Stimulated activated CD4-positive, alpha-beta T cell treated with anti-CD3 and anti-CD28 coated beads, TNF-alpha, amount 100 ng/mL, for 4 hours (primary cell): ENCODE measurements around the gene HEG1.
"Not testable (repeated sequence)": the region's sequence is repeated elsewhere in the genome, so short reads cannot be mapped to it uniquely, and the experiment has no call there.

Experiments used
- DNase-seq, 3 experiments: peaks; one replicate each; pipeline ENCODE4 v3.0.0-alpha.2; 2020; ENCODE audit warnings: low read depth in 3 of 3

The HEG1 gene

GRCh38 chr3:125055913-125056745 lies at the start of gene HEG1:
Gene HEG1 (minus strand): TSS chr3:125055997. CDS start chr3:125055890, 107 bp downstream.
- DNase-seq = peak; percentile 57 to 68 (median 67)

GRCh38 chr3:125105116-125105515 lies 49.3 kb upstream of the HEG1 start:
- no peak for DNase-seq

GRCh38 chr3:125104639-125105038 lies 48.8 kb upstream of the HEG1 start:
- DNase-seq = no peak

- no peak for DNase-seq
Observed at GRCh38 chr3:125103406-125103805, 47.6 kb upstream of the HEG1 start.

GRCh38 chr3:125102470-125102869 lies 46.7 kb upstream of the HEG1 start:
- DNase-seq = no peak

GRCh38 chr3:125098611-125099291 lies 43.0 kb upstream of the HEG1 start:
- no peak for DNase-seq

- no peak for DNase-seq
Observed at GRCh38 chr3:125090649-125091048, 34.9 kb upstream of the HEG1 start.

- DNase-seq = no peak
Observed at GRCh38 chr3:125087768-125088391, 32.1 kb upstream of the HEG1 start.

- no peak for DNase-seq
Observed at GRCh38 chr3:125085166-125085565, 29.4 kb upstream of the HEG1 start.

- no peak for DNase-seq
Observed at GRCh38 chr3:125083776-125084175, 28.0 kb upstream of the HEG1 start.

GRCh38 chr3:125082339-125082738 lies 26.5 kb upstream of the HEG1 start:
- not testable (repeated sequence) for DNase-seq

- no peak for DNase-seq
Observed at GRCh38 chr3:125080077-125080476, 24.3 kb upstream of the HEG1 start.

- DNase-seq = no peak
Observed at GRCh38 chr3:125079675-125080045, 23.9 kb upstream of the HEG1 start.

GRCh38 chr3:125078951-125079674 lies 23.3 kb upstream of the HEG1 start:
- DNase-seq = no peak

- DNase-seq = no peak
Observed at GRCh38 chr3:125077864-125078263, 22.1 kb upstream of the HEG1 start.

GRCh38 chr3:125076464-125076863 lies 20.7 kb upstream of the HEG1 start:
- no peak for DNase-seq

GRCh38 chr3:125075738-125076137 lies 19.9 kb upstream of the HEG1 start:
- DNase-seq = no peak

- no peak for DNase-seq
Observed at GRCh38 chr3:125073390-125073905, 17.7 kb upstream of the HEG1 start.

- no peak for DNase-seq
Observed at GRCh38 chr3:125072749-125073389, 17.1 kb upstream of the HEG1 start.

- DNase-seq = no peak
Observed at GRCh38 chr3:125072301-125072700, 16.5 kb upstream of the HEG1 start.
